H1 (cell line): ENCODE data around the gene SMU1. TPM values are rescaled to one million over a fixed set of nuclear protein-coding genes. Genes with fewer than 3 reads are reported as not detected.

Source experiments
- CTCF ChIA-PET: fragments of 300-600 bp; sonication (Branson Sonifier 250); formaldehyde crosslinking; loops from one replicate; lab custom pipeline; 2021; ENCODE audit not compliant: partially characterized antibody; lab: Charles Lee
- POLR2A ChIA-PET: fragments of 300-600 bp; sonication (Branson Sonifier 250); formaldehyde crosslinking; loops from one replicate; lab custom pipeline; 2021; ENCODE audit warnings: inconsistent platforms; ENCODE audit not compliant: partially characterized antibody; lab: Charles Lee
- DNase-seq, 2 experiments: peaks; one replicate each; pipeline versions ENCODE4 v3.0.0 to v3.0.0-alpha.2; 2010 to 2022; ENCODE audit warnings: low spot score in 2 of 2, low read depth in 1 of 2, mixed read lengths in 1 of 2
- FAIRE-seq: peaks from 2 replicates; lab custom pipeline; 2011; peaks lifted over from hg19 to GRCh38; lab: Jason Lieb, UNC
- H2AFZ ChIP-seq: 2 replicates; pipeline ENCODE4 v1.8.1; 2012; ENCODE audit warnings: low read length, inconsistent platforms
- H2AK5ac ChIP-seq: 2 replicates; pipeline ENCODE4 v1.6.1; 2013; ENCODE audit warnings: low read depth, low read length
- H2BK120ac ChIP-seq: replicated peaks from 2 replicates; pipeline ENCODE3; 2013; ENCODE audit warnings: low read depth, low read length, inconsistent platforms
- H2BK12ac ChIP-seq: 2 replicates; pipeline ENCODE4 v1.6.1; 2013; ENCODE audit warnings: low read depth, low read length
- H2BK15ac ChIP-seq: 2 replicates; pipeline ENCODE4 v1.6.1; 2013; ENCODE audit warnings: low read length
- H2BK20ac ChIP-seq: 2 replicates; pipeline ENCODE4 v1.6.1; 2013; ENCODE audit warnings: low read length
- H2BK5ac ChIP-seq: 2 replicates; pipeline ENCODE4 v1.6.1; 2013; ENCODE audit warnings: low read depth, low read length
- H3K14ac ChIP-seq: 2 replicates; pipeline ENCODE4 v1.6.1; 2013; ENCODE audit warnings: inconsistent platforms; ENCODE audit not compliant: insufficient read length
- H3K18ac ChIP-seq: 2 replicates; pipeline ENCODE4 v1.6.1; 2013; ENCODE audit warnings: low read length; ENCODE audit errors: extremely low read depth
- H3K23ac ChIP-seq: 2 replicates; pipeline ENCODE4 v1.6.1; 2013; ENCODE audit warnings: inconsistent platforms; ENCODE audit not compliant: insufficient read length
- H3K23me2 ChIP-seq: 2 replicates; pipeline ENCODE4 v1.6.1; 2013; ENCODE audit warnings: low read depth, low read length
- H3K27ac ChIP-seq: 2 replicates; pipeline ENCODE4 v1.6.1; 2011; ENCODE audit warnings: low read depth, low read length, inconsistent platforms
- H3K27me3 ChIP-seq, 4 experiments: replicated peaks in 1 of 4; 1 replicate in 1 of 4; 2 replicates in 3 of 4; pipeline versions ENCODE4 v1.6.1 to v1.8.1; 2011 to 2013; ENCODE audit warnings: low read length in 3 of 4, mild to moderate bottlenecking in 3 of 4, inconsistent platforms in 2 of 4, mixed read lengths in 2 of 4, moderate library complexity in 1 of 4; ENCODE audit not compliant: control insufficient read depth in 3 of 4, insufficient read depth in 3 of 4; ENCODE audit errors: extremely low read depth in 1 of 4
- H3K36me3 ChIP-seq, 4 experiments: 2 replicates each; pipeline versions ENCODE4 v1.6.1 to v1.8.1; 2011 to 2013; ENCODE audit warnings: mild to moderate bottlenecking in 4 of 4, low read length in 3 of 4, moderate library complexity in 2 of 4, control low read depth in 1 of 4, inconsistent platforms in 1 of 4; ENCODE audit not compliant: insufficient read depth in 4 of 4, control insufficient read depth in 2 of 4
- H3K4ac ChIP-seq: replicated peaks from 2 replicates; pipeline ENCODE3; 2013; ENCODE audit warnings: low read length, low read depth, mixed read lengths, inconsistent platforms; ENCODE audit not compliant: insufficient read length
- H3K4me1 ChIP-seq, 4 experiments: replicated peaks in 1 of 4; 1 replicate in 1 of 4; 2 replicates in 3 of 4; pipeline versions ENCODE4 v1.6.1 to v1.8.1; 2011 to 2013; ENCODE audit warnings: low read length in 3 of 4, inconsistent platforms in 2 of 4, mixed read lengths in 1 of 4; ENCODE audit not compliant: insufficient read depth in 4 of 4, control insufficient read depth in 3 of 4
- H3K4me2 ChIP-seq, 2 experiments: 2 replicates each; pipeline versions ENCODE4 v1.6.1 to v1.8.1; 2011 to 2013; ENCODE audit warnings: low read depth in 2 of 2, low read length in 2 of 2, control low read depth in 1 of 2, inconsistent platforms in 1 of 2, mild to moderate bottlenecking in 1 of 2; ENCODE audit not compliant: insufficient read depth in 1 of 2
- H3K4me3 ChIP-seq, 4 experiments: fragments of 200-600, 300-600 bp in 1 of 4; sonication (generic), shearing (Covaris generic), sonication (Bioruptor Twin) in 1 of 4; 2 replicates each; pipeline versions ENCODE4 v1.5.1 to v1.8.1; 2011 to 2016; ENCODE audit warnings: low read length in 4 of 4, low read depth in 3 of 4, control low read depth in 2 of 4, inconsistent platforms in 2 of 4, mild to moderate bottlenecking in 2 of 4, mixed read lengths in 1 of 4, moderate library complexity in 1 of 4; ENCODE audit not compliant: insufficient read depth in 2 of 4; ENCODE audit errors: extremely low read depth in 1 of 4
- H3K56ac ChIP-seq: replicated peaks from 2 replicates; pipeline ENCODE3; 2013; ENCODE audit warnings: low read depth, mild to moderate bottlenecking, mixed read lengths, low read length, inconsistent platforms; ENCODE audit not compliant: insufficient read length
- H3K79me1 ChIP-seq: 2 replicates; pipeline ENCODE4 v1.6.1; 2013; ENCODE audit warnings: low read depth, low read length, control low read depth
- H3K79me2 ChIP-seq, 2 experiments: 2 replicates each; pipeline versions ENCODE4 v1.6.1 to v1.8.1; 2012 to 2013; ENCODE audit warnings: low read length in 2 of 2, mild to moderate bottlenecking in 2 of 2, inconsistent platforms in 1 of 2; ENCODE audit not compliant: insufficient read depth in 2 of 2, control insufficient read depth in 1 of 2
- H3K9ac ChIP-seq, 4 experiments: replicated peaks in 1 of 4; 1 replicate in 1 of 4; 2 replicates in 3 of 4; pipeline versions ENCODE4 v1.6.1 to v1.8.1; 2011 to 2013; ENCODE audit warnings: low read depth in 3 of 4, low read length in 3 of 4, control low read depth in 2 of 4, mild to moderate bottlenecking in 2 of 4, moderate library complexity in 2 of 4, inconsistent platforms in 1 of 4; ENCODE audit errors: extremely low read depth in 1 of 4
- H3K9me3 ChIP-seq, 2 experiments: 2 replicates each; pipeline versions ENCODE4 v1.6.1 to v1.8.1; 2012 to 2013; ENCODE audit warnings: mild to moderate bottlenecking in 2 of 2, moderate library complexity in 2 of 2, control low read depth in 1 of 2, inconsistent platforms in 1 of 2, low read depth in 1 of 2, low read length in 1 of 2, mixed read lengths in 1 of 2; ENCODE audit not compliant: insufficient read depth in 2 of 2
- H4K20me1 ChIP-seq, 2 experiments: replicated peaks in 1 of 2; 2 replicates each; pipeline versions ENCODE3 to v1.8.1; 2011 to 2013; ENCODE audit warnings: inconsistent platforms in 2 of 2, low read length in 2 of 2, mild to moderate bottlenecking in 1 of 2; ENCODE audit not compliant: insufficient read depth in 2 of 2, control insufficient read depth in 1 of 2
- H4K5ac ChIP-seq: 2 replicates; pipeline ENCODE4 v1.6.1; 2013; ENCODE audit warnings: low read length, low read depth, mixed read lengths, inconsistent platforms; ENCODE audit not compliant: insufficient read length
- H4K8ac ChIP-seq: 2 replicates; pipeline ENCODE4 v1.8.0; 2013; ENCODE audit warnings: mild to moderate bottlenecking, moderate library complexity, low read length, inconsistent platforms; ENCODE audit not compliant: insufficient read depth; ENCODE audit errors: extremely low read depth
- H4K91ac ChIP-seq: replicated peaks from 2 replicates; pipeline ENCODE3; 2013; ENCODE audit warnings: low read length, mixed read lengths, inconsistent platforms; ENCODE audit not compliant: insufficient read length
- E2F6 ChIP-seq: IDR thresholded peaks from 2 replicates; pipeline ENCODE4 v1.6.1; 2012; ENCODE audit warnings: inconsistent platforms
- HDAC2 ChIP-seq, 2 experiments: fragments of 300-600 bp in 1 of 2; sonication (generic) in 1 of 2; IDR thresholded peaks; 2 replicates each; pipeline ENCODE4 v1.6.1; 2011 to 2012; ENCODE audit warnings: low read depth in 2 of 2, low read length in 2 of 2, mild to moderate bottlenecking in 2 of 2, moderate library complexity in 2 of 2, borderline replicate concordance in 1 of 2, inconsistent platforms in 1 of 2
- RNF2 ChIP-seq: fragments of 200-900, 300-1000 bp; sonication (generic); IDR thresholded peaks from 2 replicates; pipeline ENCODE4 v1.7.1; 2016; ENCODE audit warnings: borderline replicate concordance, low read depth, mild to moderate bottlenecking, antibody characterized with exemption, low read length; ENCODE audit not compliant: poor library complexity, severe bottlenecking; ENCODE audit errors: missing control alignments
- WGBS, 2 experiments: shearing (Covaris generic) in 1 of 2; methylation state at CpG; one replicate each; pipeline versions ENCODE4 v1.1.6 to v1.1.7; 2013 to 2015; ENCODE audit warnings: low lambda C conversion rate in 2 of 2, mixed read lengths in 2 of 2, inconsistent platforms in 1 of 2, low coverage in 1 of 2, missing lambda C conversion rate in 1 of 2; ENCODE audit not compliant: insufficient replicate concordance in 2 of 2, insufficient coverage in 1 of 2, insufficient read length in 1 of 2; ENCODE audit errors: extremely low coverage in 1 of 2, missing lambda C conversion rate in 1 of 2; 5-methylcytosine and 5-hydroxymethylcytosine counted together
- polyA plus RNA-seq, 7 experiments: library from polyadenylated mRNA; depleted of rRNA in 3 of 7; stranded (reverse) in 5 of 7; unstranded in 2 of 7; fragments of >200 nt in 5 of 7; fragments of 200-250 nt in 2 of 7; gene quantifications; 1 replicate in 5 of 7; 2 replicates in 1 of 7; 4 replicates in 1 of 7; pipeline versions ENCODE4 v1.2.1 to v1.2.3, GENCODE V29; 2011 to 2013; ENCODE audit warnings: missing spikeins in 2 of 7, mixed read lengths in 2 of 7
- total RNA-seq: library from RNA; stranded (reverse); fragmentation: NEBNext Ultra II Directional; extraction: Animal tissue kit (Norgen Biotek cat#: 25700); gene quantifications from 2 replicates; pipeline ENCODE4 v1.2.1, GENCODE V29; 2021

Gene SMU1
- total and polyA plus RNA-seq, 2 of the 8 experiments (the other 6 are each of a cell fraction or from before 2014, with no cell fraction given), result 8.4 to 26.0 TPM

- no peak overlapping the region for H3K18ac ChIP-seq
- H3K23me2 ChIP-seq, result no peaks in the 10 kb centered on the region
- peaks cover 9 to 55% (median 29%) of the 10 kb centered on the region in 4 experiments for H3K36me3 ChIP-seq
- FAIRE-seq (no peak), DNase-seq (no peak)
- H3K9ac ChIP-seq, result no peak overlapping the region
- H3K4me3 ChIP-seq, result no peak overlapping the region
- H3K9me3 ChIP-seq, result no peaks in the 10 kb centered on the region
- peaks cover 0 to 1% of the 10 kb centered on the region in 2 experiments for H4K20me1 ChIP-seq
- no peak overlapping the region for H3K14ac ChIP-seq
- H2BK15ac ChIP-seq, result no peak overlapping the region
- no peak overlapping the region for H3K27ac ChIP-seq
- H3K4me2 ChIP-seq, result no peak overlapping the region
- no peak overlapping the region for H3K56ac ChIP-seq
- no peaks in the 10 kb centered on the region for H3K79me1 ChIP-seq
- no peak overlapping the region for H4K91ac ChIP-seq
- no peak overlapping the region for H2AFZ ChIP-seq
- no peak overlapping the region for H3K23ac ChIP-seq
- no peak overlapping the region for H2AK5ac ChIP-seq
- TF ChIP-seq E2F6, result no peak
- no peak for TF ChIP-seq RNF2
- no peak for TF ChIP-seq HDAC2 (IDR thresholded peaks at IDR 0.05; ENCODE audit: borderline replicate concordance in 1 of 2, low read depth in 2 of 2, low read length in 2 of 2)
- 89% methylated on average over 5 of the region's 5 CpGs; no CpG with 5 or more reads in 1 of the 2 experiments for WGBS, 2 experiments
- H2BK12ac ChIP-seq, result no peak overlapping the region
- H3K79me2 ChIP-seq, result no peaks in the 10 kb centered on the region
- no peak overlapping the region for H4K8ac ChIP-seq
- H2BK20ac ChIP-seq, result no peak overlapping the region
- H3K4ac ChIP-seq, result no peak overlapping the region
- no peak overlapping the region for H2BK5ac ChIP-seq
- ChIA-PET CTCF (interaction anchor here (1.0 kb wide), 1 partner anchor 13 kb away, joined by 3 read pairs; no protein-coding TSS in a partner anchor), POLR2A (interaction anchor here (1.0 to 1.4 kb wide), 3 partner anchors 11 to 40 kb away, joined by 3 to 4 read pairs (median 3); partner anchors contain the start of genes DNAJA1 and SMU1)
- no peak overlapping the region for H2BK120ac ChIP-seq
- no peaks in the 10 kb centered on the region for H3K27me3 ChIP-seq
- no peak overlapping the region for H4K5ac ChIP-seq
- no peaks in the 10 kb centered on the region for H3K4me1 ChIP-seq
Measured at GRCh38 chr9:33065157-33066076, 11.1 kb downstream of the SMU1 start.
